Measurements from ENCODE around the gene MEIKIN. TPM values are rescaled to one million over a fixed set of nuclear protein-coding genes. Genes with fewer than 3 reads are reported as not detected.

MEIKIN gene
- total RNA-seq, 2 donors from 2014 or later, result not detected

DNA sequence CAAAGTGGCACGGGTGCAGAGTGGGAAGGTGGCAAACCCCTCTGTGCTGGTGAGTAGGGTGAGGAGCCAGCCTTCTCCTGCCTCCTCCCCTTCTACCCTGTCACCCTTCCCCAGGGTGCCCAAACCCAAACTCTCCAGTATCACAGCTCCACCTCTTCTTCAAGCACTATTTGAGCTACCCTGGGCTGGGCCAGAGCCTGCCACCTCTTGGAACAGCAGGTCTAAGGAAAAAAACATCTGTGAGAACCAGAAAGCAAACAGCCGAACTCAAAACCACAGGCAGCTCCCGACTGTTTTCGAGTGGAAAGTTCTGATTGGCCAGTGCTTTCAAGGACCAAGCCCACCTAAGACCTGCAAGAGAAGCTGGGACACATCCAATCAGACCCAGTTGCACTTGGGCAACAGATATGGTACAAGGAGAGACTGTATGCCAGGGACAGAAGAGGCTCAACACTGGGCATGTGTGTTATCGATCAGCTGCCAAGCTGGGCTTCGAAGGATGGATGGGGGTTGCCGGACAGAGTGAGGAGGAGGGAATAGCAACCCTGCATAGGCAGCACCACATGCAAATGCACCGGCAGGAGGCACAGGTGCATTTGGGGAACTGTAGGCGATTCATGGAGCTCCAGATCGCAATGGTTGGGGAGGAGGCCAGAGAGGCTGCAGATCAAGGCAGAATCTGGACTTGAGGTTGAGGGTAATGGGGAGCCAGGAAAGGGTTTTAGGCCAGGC is 46.3 kb upstream of the MEIKIN start:
- H3K9me3 ChIP-seq, result no peaks in the 10 kb centered on the region
- H3K4me1 ChIP-seq, result no peaks in the 10 kb centered on the region
- no peak for TF ChIP-seq CTCF (IDR thresholded peaks at IDR 0.05)
- H3K27ac ChIP-seq, result no peak overlapping the region
- no peak for DNase-seq (ENCODE audit: low spot score)
- no peaks in the 10 kb centered on the region for H3K36me3 ChIP-seq
- H3K27me3 ChIP-seq, result no peaks in the 10 kb centered on the region
- H3K4me3 ChIP-seq, result no peak overlapping the region

DNA sequence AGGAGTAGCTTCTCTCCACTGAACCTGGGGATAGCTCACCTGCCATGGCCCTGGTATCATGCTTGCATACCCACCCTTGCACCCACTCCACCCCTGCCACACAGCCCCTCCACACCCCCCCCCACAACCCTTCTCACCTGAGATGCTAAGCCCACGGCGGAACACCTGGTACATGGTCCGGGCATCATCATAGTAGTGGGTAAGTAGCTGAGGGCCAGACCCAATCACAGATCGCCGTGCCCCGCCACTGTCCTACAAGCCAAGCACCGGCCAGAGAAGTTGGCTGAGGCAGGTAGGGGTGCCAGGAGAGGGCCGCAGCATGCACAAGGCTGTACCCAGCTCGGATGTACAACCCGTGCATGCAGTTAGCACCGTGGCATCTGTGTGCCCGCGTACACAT is 45.3 kb upstream of the MEIKIN start:
- no peaks in the 10 kb centered on the region for H3K9me3 ChIP-seq
- H3K4me1 ChIP-seq, result no peaks in the 10 kb centered on the region
- H3K27me3 ChIP-seq, result no peaks in the 10 kb centered on the region
- no peak overlapping the region for H3K4me3 ChIP-seq
- TF ChIP-seq CTCF (IDR thresholded peaks at IDR 0.05), result no peak
- no peaks in the 10 kb centered on the region for H3K36me3 ChIP-seq
- no peak overlapping the region for H3K27ac ChIP-seq
- DNase-seq (ENCODE audit: low spot score), result no peak

DNA sequence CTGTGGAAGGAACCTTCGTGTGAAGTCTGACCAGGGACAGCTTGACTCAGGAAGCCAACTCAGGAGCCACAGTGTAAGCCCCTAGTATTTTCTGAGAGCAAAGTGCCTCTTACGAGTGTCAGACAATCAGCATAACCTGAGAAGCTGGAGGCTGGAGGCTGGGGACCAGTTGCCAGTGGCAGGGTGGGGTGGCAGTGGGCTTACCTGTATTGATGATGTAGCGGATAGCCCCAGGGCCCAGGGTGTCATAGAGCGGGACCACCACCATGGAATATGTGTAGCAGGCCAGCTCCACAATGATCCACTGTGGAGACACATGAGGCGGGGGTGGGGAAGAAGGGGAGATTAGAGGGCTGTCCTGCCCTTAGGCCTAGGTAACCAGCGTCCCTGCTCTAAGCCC is 43.1 kb upstream of the MEIKIN start:
- TF ChIP-seq CTCF (IDR thresholded peaks at IDR 0.05), result no peak

DNA sequence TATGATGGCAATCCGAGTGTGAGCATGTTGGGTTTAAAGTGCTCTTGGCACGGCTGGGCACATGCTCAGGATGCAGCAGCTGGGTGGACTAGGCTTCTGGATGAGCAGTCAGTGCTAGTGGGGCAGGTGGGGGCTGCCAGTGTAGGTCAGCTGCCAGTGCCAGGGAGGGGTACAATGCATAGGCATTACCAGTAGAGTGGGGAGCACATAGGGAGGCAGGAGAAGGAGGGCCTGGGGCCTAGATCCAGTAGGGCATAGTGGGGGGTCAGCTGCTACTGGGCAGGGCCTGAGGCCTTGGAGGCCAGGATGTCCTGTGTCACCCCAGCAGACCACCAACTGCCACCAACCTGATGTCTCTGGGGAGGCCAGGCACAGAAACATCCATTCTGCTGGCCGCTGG is 41.8 kb upstream of the MEIKIN start:
- no peak for TF ChIP-seq CTCF (IDR thresholded peaks at IDR 0.05)
- H3K4me3 ChIP-seq, result no peak overlapping the region
- H3K4me1 ChIP-seq, result no peaks in the 10 kb centered on the region
- no peaks in the 10 kb centered on the region for H3K27me3 ChIP-seq
- no peak for DNase-seq (ENCODE audit: low spot score)
- H3K36me3 ChIP-seq, result no peaks in the 10 kb centered on the region
- no peak overlapping the region for H3K27ac ChIP-seq
- no peaks in the 10 kb centered on the region for H3K9me3 ChIP-seq

More for the DNA sequence above, 43.1 kb upstream of the MEIKIN start:
- Histone ChIP-seq H3K36me3 (no peaks in the 10 kb centered on the region), H3K4me3 (no peak overlapping the region), H3K9me3 (no peaks in the 10 kb centered on the region), H3K27me3 (no peaks in the 10 kb centered on the region), H3K4me1 (no peaks in the 10 kb centered on the region), H3K27ac (no peak overlapping the region)
- DNase-seq (ENCODE audit: low spot score), result no peak

GRCh38 chr5:131986161-131986912 is 40.9 kb upstream of the MEIKIN start:
- no peak overlapping the region for H3K4me3 ChIP-seq
- no peaks in the 10 kb centered on the region for H3K36me3 ChIP-seq
- DNase-seq (ENCODE audit: low spot score), result no peak
- no peaks in the 10 kb centered on the region for H3K4me1 ChIP-seq
- no peak overlapping the region for H3K27ac ChIP-seq
- no peaks in the 10 kb centered on the region for H3K9me3 ChIP-seq
- H3K27me3 ChIP-seq, result no peaks in the 10 kb centered on the region
- no peak for TF ChIP-seq CTCF (IDR thresholded peaks at IDR 0.05)
